GM13977 (cell line): Measurements from ENCODE around the gene PRRG3.

Experiments
- DNase-seq: peaks from one replicate; pipeline ENCODE4 v3.0.0; 2012; ENCODE audit warnings: low spot score
- in situ Hi-C: fragments of 300-500 bp; cut with MboI; formaldehyde crosslinking; loops from one replicate; pipeline ENCODE4 v1.12.0; 2022; ENCODE audit warnings: low sequenced_read_pairs, low pct_unique_long_range_greater_than_20kb, mixed read lengths, inconsistent platforms; ENCODE audit not compliant: unreplicated experiment
- TF ChIP-seq, protein P1 (sequence below): IDR thresholded peaks from 2 replicates; pipeline ENCODE4 v1.5.1; 2012; ENCODE audit warnings: mild to moderate bottlenecking, control low read depth; ENCODE audit not compliant: insufficient read depth; ENCODE audit errors: extremely low read depth, missing control alignments

The PRRG3 gene

DNA sequence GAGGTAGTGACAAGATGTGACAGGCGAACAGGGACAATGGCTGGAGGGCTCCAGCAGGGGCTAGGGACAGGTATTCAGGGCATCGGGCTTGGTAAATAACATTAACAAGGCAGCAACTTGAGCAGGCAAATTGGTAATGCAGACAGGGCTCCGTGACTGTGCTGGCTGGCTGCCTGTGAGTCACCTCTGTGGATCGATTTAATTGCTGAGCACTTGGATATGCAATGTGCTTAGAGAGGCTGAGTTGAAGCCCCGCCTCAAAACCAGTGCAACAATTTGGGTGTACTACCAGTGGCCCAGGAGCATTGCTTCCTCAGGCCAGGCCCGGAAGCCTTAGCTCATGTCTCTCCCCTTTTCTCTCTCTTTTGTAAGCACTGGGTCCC is 58.8 kb downstream of the PRRG3 start:
- no peak for DNase-seq
- TF ChIP-seq, protein P1, sequence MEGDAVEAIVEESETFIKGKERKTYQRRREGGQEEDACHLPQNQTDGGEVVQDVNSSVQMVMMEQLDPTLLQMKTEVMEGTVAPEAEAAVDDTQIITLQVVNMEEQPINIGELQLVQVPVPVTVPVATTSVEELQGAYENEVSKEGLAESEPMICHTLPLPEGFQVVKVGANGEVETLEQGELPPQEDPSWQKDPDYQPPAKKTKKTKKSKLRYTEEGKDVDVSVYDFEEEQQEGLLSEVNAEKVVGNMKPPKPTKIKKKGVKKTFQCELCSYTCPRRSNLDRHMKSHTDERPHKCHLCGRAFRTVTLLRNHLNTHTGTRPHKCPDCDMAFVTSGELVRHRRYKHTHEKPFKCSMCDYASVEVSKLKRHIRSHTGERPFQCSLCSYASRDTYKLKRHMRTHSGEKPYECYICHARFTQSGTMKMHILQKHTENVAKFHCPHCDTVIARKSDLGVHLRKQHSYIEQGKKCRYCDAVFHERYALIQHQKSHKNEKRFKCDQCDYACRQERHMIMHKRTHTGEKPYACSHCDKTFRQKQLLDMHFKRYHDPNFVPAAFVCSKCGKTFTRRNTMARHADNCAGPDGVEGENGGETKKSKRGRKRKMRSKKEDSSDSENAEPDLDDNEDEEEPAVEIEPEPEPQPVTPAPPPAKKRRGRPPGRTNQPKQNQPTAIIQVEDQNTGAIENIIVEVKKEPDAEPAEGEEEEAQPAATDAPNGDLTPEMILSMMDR = no peak
- in situ Hi-C loops = loop anchor here (25.0 kb wide), 2 partner anchors 883 to 1058 kb away; partner anchors contain the start of gene GABRQ

DNA sequence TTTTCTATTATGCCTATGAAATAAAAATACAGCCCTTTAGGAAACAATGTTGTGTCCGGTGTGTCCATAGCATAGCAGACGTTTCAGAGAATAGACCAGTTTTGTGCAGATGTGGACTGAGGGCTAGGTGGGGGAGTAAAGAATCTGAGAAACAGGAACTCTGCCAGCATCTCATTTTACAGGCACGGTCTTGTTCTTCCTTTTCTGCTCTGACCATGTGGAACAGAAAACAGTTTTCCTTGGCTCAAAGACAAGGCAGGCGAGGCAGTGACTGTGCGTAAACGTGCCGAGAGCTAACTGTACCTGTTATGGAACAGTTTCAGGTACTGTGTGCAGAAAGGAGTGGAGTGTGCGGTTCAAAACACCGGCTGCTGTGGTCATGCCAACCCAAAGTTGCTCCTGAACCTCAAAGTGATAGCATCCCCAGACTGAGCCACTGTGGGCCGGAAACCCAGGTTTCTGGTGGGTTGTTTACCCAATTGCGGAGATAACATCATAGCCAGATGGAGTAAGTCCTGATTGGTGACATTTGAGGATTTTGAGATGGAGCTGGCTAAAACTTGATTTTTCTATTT is 59.5 kb downstream of the PRRG3 start:
- in situ Hi-C loops = loop anchor here (25.0 kb wide), 2 partner anchors 883 to 1058 kb away; partner anchors contain the start of gene GABRQ

More for the DNA sequence above, 59.5 kb downstream of the PRRG3 start:
- no peak for DNase-seq
- TF ChIP-seq, protein P1 = no peak
